Measurements from ENCODE around the gene S100A11.
"Not testable (repeated sequence)": the region's sequence is repeated elsewhere in the genome, so short reads cannot be mapped to it uniquely, and the experiment has no call there.

The S100A11 gene

GRCh38 chr1:152036267-152037216 lies at the start of gene S100A11:
Gene S100A11 (minus strand): TSS chr1:152037004. CDS start chr1:152036915, 89 bp downstream.
- no peaks in the 10 kb centered on the region for H3K9me3 Mint-ChIP-seq
- peak within 1 kb of the TSS; percentile 99 for H3K4me3 Mint-ChIP-seq
- H3K27ac Mint-ChIP-seq, result peak within 1 kb of the TSS; percentile 98
- CTCF ChIA-PET, result interaction anchor here (1.0 to 3.8 kb wide), 3 partner anchors 11 to 153 kb away, joined by 3 to 49 read pairs (median 11); no protein-coding TSS in a partner anchor
- DNase-seq, result peak; percentile 81
- H3K4me1 Mint-ChIP-seq, result peaks cover 43% of the 10 kb centered on the region
- H3K27me3 Mint-ChIP-seq, result no peaks in the 10 kb centered on the region
- peaks cover 39% of the 10 kb centered on the region for H3K36me3 Mint-ChIP-seq

- peaks cover 15% of the 10 kb centered on the region for H3K27me3 Mint-ChIP-seq
- H3K4me3 Mint-ChIP-seq, result no peak overlapping the region
- no peaks in the 10 kb centered on the region for H3K9me3 Mint-ChIP-seq
- no peaks in the 10 kb centered on the region for H3K36me3 Mint-ChIP-seq
- CTCF ChIA-PET, result no interaction called here
- H3K4me1 Mint-ChIP-seq, result no peaks in the 10 kb centered on the region
- no peak for DNase-seq
- no peak overlapping the region for H3K27ac Mint-ChIP-seq
Measured at GRCh38 chr1:152084853-152085252, 48.0 kb upstream of the S100A11 start.

- H3K27ac Mint-ChIP-seq, H3K9me3 Mint-ChIP-seq, H3K4me1 Mint-ChIP-seq, DNase-seq, H3K36me3 Mint-ChIP-seq, H3K4me3 Mint-ChIP-seq: not testable (repeated sequence)
- CTCF ChIA-PET, result interaction anchor here (0.5 kb wide), 1 partner anchor 9 kb away, joined by 3 read pairs; no protein-coding TSS in a partner anchor
- peaks cover 11% of the 10 kb centered on the region for H3K27me3 Mint-ChIP-seq
Measured at GRCh38 chr1:152081026-152081425, 44.2 kb upstream of the S100A11 start.

GRCh38 chr1:152080494-152080893 lies 43.7 kb upstream of the S100A11 start:
- H3K36me3 Mint-ChIP-seq, H3K4me1 Mint-ChIP-seq, H3K9me3 Mint-ChIP-seq, CTCF ChIA-PET, H3K27ac Mint-ChIP-seq, H3K4me3 Mint-ChIP-seq, DNase-seq: not testable (repeated sequence)
- H3K27me3 Mint-ChIP-seq, result peaks cover 11% of the 10 kb centered on the region

DNA sequence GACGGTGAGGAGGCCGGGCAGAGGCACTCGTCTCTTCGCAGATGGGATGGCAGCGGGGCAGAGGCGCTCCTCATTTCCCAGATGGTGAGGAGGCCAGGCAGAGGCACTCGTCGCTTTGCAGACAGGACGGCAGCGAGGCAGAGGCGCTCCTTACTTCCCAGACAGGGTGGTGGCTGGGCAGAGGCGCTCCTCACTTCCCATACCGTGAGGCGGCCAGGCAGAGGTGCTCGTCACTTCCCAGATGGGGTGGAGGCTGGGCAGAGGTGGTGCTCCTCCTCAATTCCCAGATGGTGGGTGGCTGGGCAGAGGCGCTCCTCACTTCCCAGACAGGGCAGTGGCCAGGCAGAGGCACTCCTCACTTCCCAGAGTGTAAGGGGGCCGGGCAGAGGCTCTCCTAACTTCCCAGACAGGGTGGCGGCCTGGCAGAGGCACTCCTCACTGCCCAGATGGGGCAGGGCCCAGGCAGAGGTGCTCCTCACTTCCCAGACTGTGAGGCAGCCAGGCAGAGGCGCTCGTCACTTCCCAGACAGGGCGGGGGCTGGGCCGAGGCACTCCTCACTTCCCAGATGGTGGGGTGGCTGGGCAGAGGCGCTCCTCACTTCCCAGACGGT lies 42.1 kb upstream of the S100A11 start:
- no peak overlapping the region for H3K27ac Mint-ChIP-seq
- no peak overlapping the region for H3K4me3 Mint-ChIP-seq
- no peak for DNase-seq
- CTCF ChIA-PET, result no interaction called here
- peaks cover 11% of the 10 kb centered on the region for H3K27me3 Mint-ChIP-seq
- H3K9me3 Mint-ChIP-seq, result no peaks in the 10 kb centered on the region
- H3K36me3 Mint-ChIP-seq, result no peaks in the 10 kb centered on the region
- H3K4me1 Mint-ChIP-seq, result no peaks in the 10 kb centered on the region

DNA sequence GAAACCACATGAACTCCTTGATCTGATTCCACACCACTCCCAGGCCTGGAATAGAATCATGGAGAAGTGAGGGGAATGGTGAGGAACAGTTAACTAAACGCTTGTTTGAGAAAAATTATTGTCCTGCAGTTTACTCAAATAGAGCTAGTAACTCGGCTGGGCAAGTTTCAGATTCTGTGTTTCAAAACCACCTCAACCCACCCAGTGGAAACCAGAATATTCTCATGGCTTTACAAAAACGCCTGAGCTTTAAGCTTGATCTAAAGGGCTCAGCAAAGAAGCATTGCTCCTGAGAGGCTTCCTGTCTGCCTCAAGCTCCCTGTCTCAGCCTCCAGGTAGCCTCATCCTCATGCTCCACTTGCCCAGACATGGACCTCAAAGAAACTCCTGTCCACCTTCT lies 35.5 kb upstream of the S100A11 start:
- H3K4me3 Mint-ChIP-seq, result no peak overlapping the region
- no peaks in the 10 kb centered on the region for H3K9me3 Mint-ChIP-seq
- peaks cover 29% of the 10 kb centered on the region for H3K27me3 Mint-ChIP-seq
- H3K4me1 Mint-ChIP-seq, result no peaks in the 10 kb centered on the region
- H3K27ac Mint-ChIP-seq, result no peak overlapping the region
- DNase-seq, result no peak
- H3K36me3 Mint-ChIP-seq, result no peaks in the 10 kb centered on the region
- CTCF ChIA-PET, result interaction anchor here (1.2 kb wide), 1 partner anchor 115 kb away, joined by 3 read pairs; no protein-coding TSS in a partner anchor

- H3K4me3 Mint-ChIP-seq, result no peak overlapping the region
- CTCF ChIA-PET, result no interaction called here
- peaks cover 32% of the 10 kb centered on the region for H3K27me3 Mint-ChIP-seq
Measured at GRCh38 chr1:152071123-152071522, 34.3 kb upstream of the S100A11 start.

GRCh38 chr1:152067929-152068328 lies 31.1 kb upstream of the S100A11 start:
- Mint-ChIP-seq H3K36me3 (no peaks in the 10 kb centered on the region), H3K27ac (no peak overlapping the region), H3K9me3 (no peaks in the 10 kb centered on the region), H3K4me1 (no peaks in the 10 kb centered on the region), H3K4me3 (no peak overlapping the region), H3K27me3 (peaks cover 44% of the 10 kb centered on the region)
- DNase-seq, result no peak
- CTCF ChIA-PET, result interaction anchor here (1.4 to 1.7 kb wide), 2 partner anchors 15 to 391 kb away, joined by 5 read pairs; no protein-coding TSS in a partner anchor

More at GRCh38 chr1:152071123-152071522, 34.3 kb upstream of the S100A11 start:
- no peaks in the 10 kb centered on the region for H3K4me1 Mint-ChIP-seq
- no peak for DNase-seq
- H3K36me3 Mint-ChIP-seq, result no peaks in the 10 kb centered on the region
- no peaks in the 10 kb centered on the region for H3K9me3 Mint-ChIP-seq
- no peak overlapping the region for H3K27ac Mint-ChIP-seq

DNA sequence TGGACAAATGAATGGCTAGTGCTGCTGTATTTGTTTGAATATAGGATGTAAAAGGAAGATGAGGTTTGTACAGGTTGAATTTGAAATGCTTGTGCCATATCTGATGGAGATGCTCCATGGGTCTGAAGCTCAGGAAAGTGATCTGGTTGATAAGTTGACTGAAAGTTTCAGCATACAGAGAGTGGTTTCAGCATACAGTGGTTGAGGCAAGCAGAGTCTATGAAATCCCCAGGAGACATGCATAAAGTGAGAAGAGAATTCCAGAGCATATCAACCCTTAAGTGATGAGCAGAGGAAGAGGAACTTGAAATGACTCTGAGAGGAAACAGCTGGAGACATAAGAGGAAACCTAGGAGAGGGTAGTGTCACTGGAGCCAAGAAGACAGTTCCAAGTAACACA lies 30.3 kb upstream of the S100A11 start:
- DNase-seq, result no peak
- CTCF ChIA-PET, result no interaction called here
- Mint-ChIP-seq H3K4me1 (no peaks in the 10 kb centered on the region), H3K27me3 (peaks cover 37% of the 10 kb centered on the region), H3K36me3 (no peaks in the 10 kb centered on the region), H3K27ac (no peak overlapping the region), H3K9me3 (no peaks in the 10 kb centered on the region), H3K4me3 (no peak overlapping the region)

GRCh38 chr1:152061952-152062351 lies 25.1 kb upstream of the S100A11 start:
- Mint-ChIP-seq H3K4me1 (no peaks in the 10 kb centered on the region), H3K27me3 (peaks cover 16% of the 10 kb centered on the region), H3K36me3 (no peaks in the 10 kb centered on the region), H3K9me3 (no peaks in the 10 kb centered on the region), H3K27ac (no peak overlapping the region), H3K4me3 (no peak overlapping the region)
- DNase-seq, result no peak
- CTCF ChIA-PET, result interaction anchor here (0.6 to 15.6 kb wide), 3 partner anchors 9 to 378 kb away, joined by 3 to 270 read pairs (median 3); no protein-coding TSS in a partner anchor

DNA sequence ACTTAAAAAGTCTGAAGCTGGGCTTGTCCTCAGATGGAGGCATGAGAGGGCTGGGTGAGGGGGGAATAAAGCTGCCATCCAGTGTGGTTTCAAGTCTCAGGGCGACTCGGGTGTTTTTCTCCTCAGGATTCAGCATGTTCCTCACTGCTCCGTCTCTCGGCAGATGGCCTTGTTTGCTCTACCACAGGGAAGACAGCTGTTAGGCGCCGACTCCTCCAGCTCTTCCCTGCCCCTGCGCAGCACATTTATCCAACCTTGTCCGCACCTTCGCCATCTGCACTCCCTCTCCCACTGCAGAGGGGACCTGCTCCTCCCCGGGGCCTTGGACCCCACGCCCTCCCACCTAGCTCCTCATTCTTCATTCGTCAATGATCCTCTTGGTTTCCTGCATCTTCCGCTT lies 16.6 kb upstream of the S100A11 start:
- H3K9me3 Mint-ChIP-seq, result no peaks in the 10 kb centered on the region
- H3K27ac Mint-ChIP-seq, result no peak overlapping the region
- peaks cover 21% of the 10 kb centered on the region for H3K4me1 Mint-ChIP-seq
- H3K4me3 Mint-ChIP-seq, result no peak overlapping the region
- no peak for DNase-seq
- H3K36me3 Mint-ChIP-seq, result no peaks in the 10 kb centered on the region
- CTCF ChIA-PET, result interaction anchor here (0.8 to 15.6 kb wide), 20 partner anchors 8 to 406 kb away, joined by 3 to 270 read pairs (median 4); no protein-coding TSS in a partner anchor
- H3K27me3 Mint-ChIP-seq, result peaks cover 33% of the 10 kb centered on the region

- Mint-ChIP-seq H3K36me3 (no peaks in the 10 kb centered on the region), H3K27me3 (peaks cover 33% of the 10 kb centered on the region), H3K4me3 (no peak overlapping the region), H3K4me1 (peaks cover 29% of the 10 kb centered on the region), H3K9me3 (no peaks in the 10 kb centered on the region), H3K27ac (no peak overlapping the region)
- peak; percentile 89 for DNase-seq
- CTCF ChIA-PET, result interaction anchor here (0.7 to 15.6 kb wide), 22 partner anchors 9 to 1715 kb away, joined by 3 to 270 read pairs (median 4); no protein-coding TSS in a partner anchor
Measured at GRCh38 chr1:152052606-152053005, 15.8 kb upstream of the S100A11 start.

- CTCF ChIA-PET, result interaction anchor here (0.7 to 15.6 kb wide), 5 partner anchors 10 to 407 kb away, joined by 3 to 270 read pairs (median 6); partner anchors contain the start of gene S100A11
- Mint-ChIP-seq H3K4me1 (peaks cover 41% of the 10 kb centered on the region), H3K27me3 (peaks cover 33% of the 10 kb centered on the region), H3K9me3 (no peaks in the 10 kb centered on the region), H3K27ac (peak overlapping the region; percentile 57), H3K4me3 (no peak overlapping the region), H3K36me3 (no peaks in the 10 kb centered on the region)
- DNase-seq, result no peak
Measured at GRCh38 chr1:152050886-152051675, 14.3 kb upstream of the S100A11 start.
